WI38 (cell line): ENCODE measurements around the gene CEP85.

ENCODE experiments used
- H3K4me3 ChIP-seq: 2 replicates; pipeline ENCODE4 v1.5.1; 2011; ENCODE audit warnings: low read depth, mild to moderate bottlenecking, control low read depth, low read length
- TF ChIP-seq, protein P1 (sequence below): IDR thresholded peaks from 2 replicates; pipeline ENCODE4 v1.5.1; 2012; ENCODE audit warnings: low read depth, mild to moderate bottlenecking, control low read depth, low read length

CEP85 gene

DNA sequence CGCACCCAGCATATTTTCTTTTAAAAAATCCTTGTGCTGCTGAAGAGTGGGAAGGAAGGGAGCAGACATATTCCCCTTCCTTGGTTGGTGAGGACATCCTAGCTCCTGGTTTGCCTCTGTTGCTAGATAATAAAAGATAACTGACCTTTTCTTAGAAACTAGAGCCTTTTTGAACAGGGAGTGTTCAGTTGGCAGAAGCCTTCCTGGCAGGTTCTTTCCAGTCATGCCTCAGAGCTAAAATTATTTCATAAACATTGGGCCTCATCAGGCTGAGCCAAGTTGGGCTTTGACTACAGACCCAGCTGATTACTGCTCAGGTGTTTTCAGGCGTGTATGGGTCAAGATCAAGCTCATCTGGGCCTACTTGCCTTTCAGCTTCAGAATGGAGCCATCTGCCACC is 23.2 kb downstream of the CEP85 start:
- TF ChIP-seq, protein P1, sequence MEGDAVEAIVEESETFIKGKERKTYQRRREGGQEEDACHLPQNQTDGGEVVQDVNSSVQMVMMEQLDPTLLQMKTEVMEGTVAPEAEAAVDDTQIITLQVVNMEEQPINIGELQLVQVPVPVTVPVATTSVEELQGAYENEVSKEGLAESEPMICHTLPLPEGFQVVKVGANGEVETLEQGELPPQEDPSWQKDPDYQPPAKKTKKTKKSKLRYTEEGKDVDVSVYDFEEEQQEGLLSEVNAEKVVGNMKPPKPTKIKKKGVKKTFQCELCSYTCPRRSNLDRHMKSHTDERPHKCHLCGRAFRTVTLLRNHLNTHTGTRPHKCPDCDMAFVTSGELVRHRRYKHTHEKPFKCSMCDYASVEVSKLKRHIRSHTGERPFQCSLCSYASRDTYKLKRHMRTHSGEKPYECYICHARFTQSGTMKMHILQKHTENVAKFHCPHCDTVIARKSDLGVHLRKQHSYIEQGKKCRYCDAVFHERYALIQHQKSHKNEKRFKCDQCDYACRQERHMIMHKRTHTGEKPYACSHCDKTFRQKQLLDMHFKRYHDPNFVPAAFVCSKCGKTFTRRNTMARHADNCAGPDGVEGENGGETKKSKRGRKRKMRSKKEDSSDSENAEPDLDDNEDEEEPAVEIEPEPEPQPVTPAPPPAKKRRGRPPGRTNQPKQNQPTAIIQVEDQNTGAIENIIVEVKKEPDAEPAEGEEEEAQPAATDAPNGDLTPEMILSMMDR, result no peak
- no peak overlapping the region for H3K4me3 ChIP-seq

DNA sequence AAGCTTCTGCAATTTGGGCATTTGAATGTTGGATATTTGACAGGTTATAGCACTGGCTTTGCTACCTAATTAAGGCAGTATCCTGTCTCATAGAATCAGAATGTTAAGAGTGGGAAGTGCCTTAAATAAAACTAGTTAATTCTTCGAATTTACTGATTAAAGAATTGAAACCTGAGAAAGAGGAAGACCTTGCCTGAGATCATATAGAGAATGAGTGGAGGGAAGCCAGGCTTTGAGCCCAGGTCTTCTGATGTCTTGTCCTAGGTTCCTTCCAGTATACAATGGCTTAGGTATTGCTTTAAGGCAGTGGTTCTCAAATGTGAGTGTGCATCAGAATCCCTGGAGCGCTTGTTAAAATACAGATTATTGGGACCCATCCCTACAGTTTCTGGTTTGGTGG is 25.0 kb downstream of the CEP85 start:
- TF ChIP-seq, protein P1, result no peak
- no peak overlapping the region for H3K4me3 ChIP-seq

DNA sequence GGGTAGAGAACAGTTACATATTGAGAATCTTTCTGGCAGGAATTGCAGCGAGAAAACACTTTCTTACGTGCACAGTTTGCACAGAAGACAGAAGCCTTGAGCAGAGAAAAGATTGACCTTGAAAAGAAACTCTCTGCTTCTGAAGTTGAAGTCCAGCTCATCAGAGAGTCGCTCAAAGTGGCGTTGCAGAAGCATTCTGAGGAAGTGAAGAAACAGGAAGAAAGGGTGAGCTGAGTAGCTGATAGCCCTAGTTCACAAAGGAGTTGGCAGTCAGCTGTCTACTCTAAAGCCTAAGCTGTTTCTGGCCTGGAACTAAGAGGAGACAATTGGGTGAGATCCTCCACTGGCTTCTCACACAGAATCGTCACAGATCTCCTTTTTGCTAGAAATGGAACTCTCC is 25.6 kb downstream of the CEP85 start:
- no peak overlapping the region for H3K4me3 ChIP-seq
- TF ChIP-seq, protein P1, result no peak

DNA sequence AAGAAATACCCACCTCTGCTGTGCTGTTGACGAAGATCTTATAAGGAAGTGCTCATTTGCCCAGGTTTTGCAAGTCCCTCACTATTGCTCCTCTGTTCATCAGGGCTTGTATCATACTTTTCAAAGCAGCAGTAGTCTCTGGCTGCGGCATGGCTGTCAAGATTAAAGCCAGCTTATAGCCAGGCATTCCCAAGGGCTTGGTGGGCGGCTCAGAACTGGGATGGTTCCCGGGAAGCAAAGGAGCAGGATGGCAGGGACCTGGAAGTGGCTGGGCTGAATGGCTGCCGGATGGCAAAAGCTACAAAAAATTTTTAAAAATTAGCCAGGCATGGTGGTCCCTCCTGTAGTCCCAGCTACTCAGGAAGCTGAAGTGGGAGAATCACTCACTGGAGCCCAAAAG is 29.2 kb downstream of the CEP85 start:
- no peak overlapping the region for H3K4me3 ChIP-seq
- TF ChIP-seq, protein P1, result no peak

DNA sequence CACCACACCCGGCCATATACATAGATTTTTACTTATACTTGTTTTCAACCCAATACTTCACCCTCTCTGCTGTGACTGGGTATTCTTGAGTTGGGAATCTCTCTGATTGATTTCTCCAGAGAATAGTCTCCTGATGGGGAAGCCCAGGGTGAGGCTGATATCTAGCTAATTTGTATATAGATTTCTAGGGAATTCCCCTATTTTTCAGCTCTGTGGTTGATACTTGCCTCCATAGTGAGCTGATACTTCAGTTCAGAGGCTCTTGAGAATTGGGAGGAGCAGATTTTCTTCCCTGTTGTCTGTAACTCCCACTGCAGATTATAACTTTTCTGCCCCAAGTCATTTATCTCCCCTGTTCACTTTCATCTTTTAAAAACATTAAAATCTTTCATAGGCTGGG is 31.4 kb downstream of the CEP85 start:
- H3K4me3 ChIP-seq, result no peak overlapping the region
- TF ChIP-seq, protein P1, result no peak

DNA sequence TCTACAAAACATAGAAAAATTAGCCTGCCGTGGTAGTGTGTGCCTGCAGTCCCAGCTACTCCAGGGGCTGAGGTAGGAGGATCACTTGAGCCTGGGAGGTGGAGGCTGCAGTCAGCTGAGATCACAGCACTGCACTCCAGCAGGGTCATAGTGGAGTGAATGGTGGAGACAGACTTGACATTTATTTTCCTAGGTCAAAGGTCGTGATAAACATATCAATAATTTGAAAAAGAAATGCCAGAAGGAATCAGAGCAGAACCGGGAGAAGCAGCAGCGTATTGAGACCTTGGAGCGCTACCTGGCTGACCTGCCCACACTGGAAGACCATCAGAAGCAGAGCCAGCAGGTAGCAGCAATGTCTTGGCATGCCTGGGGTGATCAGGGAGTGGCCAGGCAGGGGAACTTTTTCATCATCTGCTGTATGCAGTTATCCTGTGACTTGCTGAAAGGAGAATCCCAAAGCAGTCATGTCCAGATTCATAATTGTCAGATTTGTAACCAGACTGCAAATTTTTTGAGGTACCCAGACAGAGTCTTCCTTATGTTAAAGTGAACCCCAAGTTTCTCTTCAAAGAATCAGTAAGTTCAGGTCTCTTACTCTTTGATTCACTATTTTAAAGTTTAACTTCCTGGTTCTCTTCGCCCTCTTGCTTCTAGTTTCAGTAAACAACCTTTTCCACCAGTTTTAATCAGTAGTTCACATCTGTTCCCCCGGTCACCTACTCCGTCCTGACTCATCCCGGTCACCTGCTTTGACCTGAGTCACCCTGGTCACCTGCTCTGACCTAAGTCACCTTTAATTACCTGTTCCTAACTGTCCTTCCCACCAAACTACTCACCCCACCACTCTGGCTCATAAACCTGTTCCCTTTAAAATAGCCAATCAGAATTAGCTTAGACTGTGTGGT is 34.5 kb downstream of the CEP85 start:
- TF ChIP-seq, protein P1, result no peak
- H3K4me3 ChIP-seq, result no peak overlapping the region

DNA sequence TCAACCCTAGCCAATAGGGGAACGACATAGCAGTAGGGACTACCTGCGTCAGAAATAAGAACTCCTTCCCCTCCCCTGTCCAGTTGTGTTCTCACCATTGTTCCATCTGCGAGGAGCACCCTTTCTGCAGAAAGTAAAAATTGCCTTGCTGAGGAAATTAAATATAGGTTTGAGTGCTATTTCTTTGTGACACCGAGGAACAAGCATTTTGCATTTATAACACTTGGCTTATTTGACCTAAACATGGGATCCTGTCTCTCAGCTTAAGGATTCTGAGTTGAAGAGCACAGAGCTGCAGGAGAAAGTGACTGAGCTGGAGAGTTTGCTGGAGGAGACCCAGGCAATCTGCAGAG is 35.2 kb downstream of the CEP85 start:
- no peak overlapping the region for H3K4me3 ChIP-seq

More for the DNA sequence above, 35.2 kb downstream of the CEP85 start:
- TF ChIP-seq, protein P1, result no peak
